Mesothelial cell of epicardium (in vitro differentiated cells): ENCODE results near the gene TOLLIP. TPM values are rescaled to one million over a fixed set of nuclear protein-coding genes. Genes with fewer than 3 reads are reported as not detected.
A peak's percentile ranks its signal among the peaks of the same experiment; 100 is the strongest.

Experiments
- DNase-seq, 2 experiments: peaks; one replicate each; pipeline ENCODE4 v3.0.0; 2021; ENCODE audit warnings: low spot score in 2 of 2; ENCODE audit not compliant: unreplicated experiment in 2 of 2
- H3K27ac Mint-ChIP-seq: 2 replicates; pipeline ENCODE4 v1.8.0; 2021; ENCODE audit warnings: mixed read lengths
- H3K27me3 Mint-ChIP-seq: 2 replicates; pipeline ENCODE4 v1.8.0; 2021; ENCODE audit warnings: low read depth, mixed read lengths
- H3K36me3 Mint-ChIP-seq: 2 replicates; pipeline ENCODE4 v1.8.0; 2021; ENCODE audit warnings: mixed read lengths
- H3K4me1 Mint-ChIP-seq: 2 replicates; pipeline ENCODE4 v1.8.0; 2021; ENCODE audit warnings: mixed read lengths
- H3K4me3 Mint-ChIP-seq: 2 replicates; pipeline ENCODE4 v1.8.0; 2021; ENCODE audit warnings: mild to moderate bottlenecking, moderate library complexity, mixed read lengths
- H3K9me3 Mint-ChIP-seq: 2 replicates; pipeline ENCODE4 v1.8.0; 2021; ENCODE audit warnings: mixed read lengths
- microRNA-seq: library from miRNA; unstranded; fragments of <30 nt; microRNA quantifications from one replicate; pipeline ENCODE4 v1.2.0, GENCODE V29; 2021; ENCODE audit warnings: inconsistent platforms, mixed read lengths
- total RNA-seq: library from RNA; stranded (reverse); gene quantifications from 3 replicates; pipeline ENCODE4 v1.2.1, GENCODE V29; 2021
- TF ChIP-seq, protein P1 (sequence below): fragments of 200-600 bp; sonication (generic); IDR thresholded peaks from one replicate; pipeline ENCODE4 v1.5.0; 2021; ENCODE audit warnings: antibody characterized with exemption; ENCODE audit not compliant: unreplicated experiment

TOLLIP gene
- total RNA-seq, 1 donor from 2014 or later = 43.2 TPM

DNA sequence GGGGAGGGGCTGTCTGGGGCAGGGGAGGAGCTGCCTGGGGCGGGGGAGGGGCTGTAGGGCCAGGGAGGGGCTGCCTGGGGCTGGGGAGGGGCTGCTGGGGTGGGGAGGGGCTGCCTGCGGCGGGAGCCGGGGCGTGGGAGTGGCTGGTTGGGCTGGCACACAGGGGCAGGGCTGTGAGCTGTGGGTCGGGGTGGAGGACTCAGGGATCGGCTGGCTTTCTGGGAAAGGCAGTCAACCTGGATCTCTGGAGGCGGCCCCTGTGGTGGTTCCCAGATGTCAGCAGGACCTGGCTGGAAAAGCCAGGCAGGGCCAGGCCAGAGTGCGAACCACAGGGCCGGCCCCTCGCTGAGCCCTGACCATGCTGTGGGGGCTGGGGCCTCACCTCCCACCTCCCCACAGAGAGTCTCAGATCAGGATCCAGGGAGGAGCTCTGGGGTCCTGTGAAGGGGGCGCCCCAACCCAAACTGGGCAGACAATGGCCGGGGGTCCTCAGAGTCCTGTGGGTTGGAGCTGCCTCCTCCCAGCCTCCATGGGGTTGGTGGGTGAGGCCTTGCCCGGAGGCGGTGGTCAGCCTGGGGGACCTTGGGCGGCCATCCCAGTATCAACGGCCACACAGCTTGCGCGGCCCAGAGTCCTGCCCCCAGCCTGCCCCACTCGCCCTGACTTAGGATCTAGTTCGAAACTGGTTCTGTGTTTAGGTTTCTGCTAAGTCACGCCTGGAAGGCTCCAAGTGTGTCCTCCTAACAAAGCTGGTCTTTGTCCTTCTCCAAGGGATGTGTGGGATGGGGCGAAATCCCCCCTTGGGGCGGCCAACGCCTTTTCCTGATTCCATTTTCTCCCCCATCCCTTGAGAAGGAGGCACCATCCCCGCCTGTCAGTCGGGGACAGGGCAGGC lies 84.7 kb downstream of the TOLLIP start:
- Mint-ChIP-seq H3K4me1 (no peaks in the 10 kb centered on the region), H3K4me3 (no peak overlapping the region), H3K27me3 (peaks cover 7% of the 10 kb centered on the region), H3K27ac (no peak overlapping the region), H3K36me3 (no peaks in the 10 kb centered on the region), H3K9me3 (no peaks in the 10 kb centered on the region)
- TF ChIP-seq, protein P1, sequence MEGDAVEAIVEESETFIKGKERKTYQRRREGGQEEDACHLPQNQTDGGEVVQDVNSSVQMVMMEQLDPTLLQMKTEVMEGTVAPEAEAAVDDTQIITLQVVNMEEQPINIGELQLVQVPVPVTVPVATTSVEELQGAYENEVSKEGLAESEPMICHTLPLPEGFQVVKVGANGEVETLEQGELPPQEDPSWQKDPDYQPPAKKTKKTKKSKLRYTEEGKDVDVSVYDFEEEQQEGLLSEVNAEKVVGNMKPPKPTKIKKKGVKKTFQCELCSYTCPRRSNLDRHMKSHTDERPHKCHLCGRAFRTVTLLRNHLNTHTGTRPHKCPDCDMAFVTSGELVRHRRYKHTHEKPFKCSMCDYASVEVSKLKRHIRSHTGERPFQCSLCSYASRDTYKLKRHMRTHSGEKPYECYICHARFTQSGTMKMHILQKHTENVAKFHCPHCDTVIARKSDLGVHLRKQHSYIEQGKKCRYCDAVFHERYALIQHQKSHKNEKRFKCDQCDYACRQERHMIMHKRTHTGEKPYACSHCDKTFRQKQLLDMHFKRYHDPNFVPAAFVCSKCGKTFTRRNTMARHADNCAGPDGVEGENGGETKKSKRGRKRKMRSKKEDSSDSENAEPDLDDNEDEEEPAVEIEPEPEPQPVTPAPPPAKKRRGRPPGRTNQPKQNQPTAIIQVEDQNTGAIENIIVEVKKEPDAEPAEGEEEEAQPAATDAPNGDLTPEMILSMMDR = no peak
- DNase-seq = peak; percentile 19 to 36

Small RNA genes lying within 50 kb of the gene (microRNA-seq; reads per million reads assigned to microRNA genes)
- gene MIR6744 = not detected

Other genes starting within 250 kb of the TOLLIP start
- 0.02 to 0.07 TPM (median 0.04 TPM) in 3 replicates for gene MUC2, start 234.8 kb downstream of the TOLLIP start, total RNA-seq
- gene MUC5AC, start 151.7 kb downstream of the TOLLIP start, total RNA-seq = not detected in 3 replicates
- gene MUC5B, start 86.6 kb downstream of the TOLLIP start, total RNA-seq = not detected in 3 replicates
- gene BRSK2, start 80.3 kb upstream of the TOLLIP start, total RNA-seq = 4.6 to 6.8 TPM (median 4.9 TPM) in 3 replicates
- 27.6 to 31.3 TPM (median 28.1 TPM) in 3 replicates for gene MOB2, start 177.1 kb upstream of the TOLLIP start, total RNA-seq